ENCODE results near the gene FAM89A.

DNA sequence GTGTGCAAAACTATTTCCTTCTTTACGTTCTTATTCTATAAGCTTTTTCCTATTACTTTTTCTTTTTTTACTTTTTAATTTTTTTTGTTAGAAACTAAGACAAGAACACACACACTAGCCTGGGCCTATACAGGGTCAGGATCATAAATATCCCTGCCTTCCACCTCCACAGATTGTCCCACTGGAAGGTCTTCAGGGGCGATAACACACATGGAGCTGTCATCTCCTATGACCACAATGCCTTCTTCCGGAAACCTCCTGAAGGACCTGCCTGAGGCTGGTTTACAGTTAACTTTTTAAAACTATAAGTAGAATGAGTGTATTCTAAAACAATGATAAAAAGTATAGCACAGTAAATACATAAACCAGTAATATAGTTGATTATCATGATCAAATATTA is 10.3 kb upstream of the FAM89A start:
- TF ChIP-seq TAF1 (IDR thresholded peaks at IDR 0.05; ENCODE audit: borderline replicate concordance, insufficient read depth, low read length) (no peak), FOXP2 (optimal IDR thresholded peaks at IDR 0.05; ENCODE audit: borderline replicate concordance, extremely low read depth, extremely low read length, insufficient read depth) (no peak), POLR2AphosphoS5 (IDR thresholded peaks at IDR 0.05; ENCODE audit: low read depth, low read length) (no peak), SIN3A (IDR thresholded peaks at IDR 0.05; ENCODE audit: borderline replicate concordance, insufficient read depth, low read length) (no peak)
- TF ChIP-seq, protein P1, sequence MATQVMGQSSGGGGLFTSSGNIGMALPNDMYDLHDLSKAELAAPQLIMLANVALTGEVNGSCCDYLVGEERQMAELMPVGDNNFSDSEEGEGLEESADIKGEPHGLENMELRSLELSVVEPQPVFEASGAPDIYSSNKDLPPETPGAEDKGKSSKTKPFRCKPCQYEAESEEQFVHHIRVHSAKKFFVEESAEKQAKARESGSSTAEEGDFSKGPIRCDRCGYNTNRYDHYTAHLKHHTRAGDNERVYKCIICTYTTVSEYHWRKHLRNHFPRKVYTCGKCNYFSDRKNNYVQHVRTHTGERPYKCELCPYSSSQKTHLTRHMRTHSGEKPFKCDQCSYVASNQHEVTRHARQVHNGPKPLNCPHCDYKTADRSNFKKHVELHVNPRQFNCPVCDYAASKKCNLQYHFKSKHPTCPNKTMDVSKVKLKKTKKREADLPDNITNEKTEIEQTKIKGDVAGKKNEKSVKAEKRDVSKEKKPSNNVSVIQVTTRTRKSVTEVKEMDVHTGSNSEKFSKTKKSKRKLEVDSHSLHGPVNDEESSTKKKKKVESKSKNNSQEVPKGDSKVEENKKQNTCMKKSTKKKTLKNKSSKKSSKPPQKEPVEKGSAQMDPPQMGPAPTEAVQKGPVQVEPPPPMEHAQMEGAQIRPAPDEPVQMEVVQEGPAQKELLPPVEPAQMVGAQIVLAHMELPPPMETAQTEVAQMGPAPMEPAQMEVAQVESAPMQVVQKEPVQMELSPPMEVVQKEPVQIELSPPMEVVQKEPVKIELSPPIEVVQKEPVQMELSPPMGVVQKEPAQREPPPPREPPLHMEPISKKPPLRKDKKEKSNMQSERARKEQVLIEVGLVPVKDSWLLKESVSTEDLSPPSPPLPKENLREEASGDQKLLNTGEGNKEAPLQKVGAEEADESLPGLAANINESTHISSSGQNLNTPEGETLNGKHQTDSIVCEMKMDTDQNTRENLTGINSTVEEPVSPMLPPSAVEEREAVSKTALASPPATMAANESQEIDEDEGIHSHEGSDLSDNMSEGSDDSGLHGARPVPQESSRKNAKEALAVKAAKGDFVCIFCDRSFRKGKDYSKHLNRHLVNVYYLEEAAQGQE (IDR thresholded peaks at IDR 0.05; ENCODE audit: insufficient read depth in 1 of 2, low read depth in 2 of 2, low read length in 2 of 2) = no peak

All from PFSK-1 (cell line).